HCT116 (cell line): ENCODE data around the gene FAXDC2. TPM values are rescaled to one million over a fixed set of nuclear protein-coding genes. Genes with fewer than 3 reads are reported as not detected.

Experiments used
- ATAC-seq: fragments of 200-7000 bp; cut with Tn5 transposase; 2 replicates; pipeline ENCODE4 v1.9.1; 2020; ENCODE audit warnings: mild to moderate bottlenecking, moderate library complexity
- BruUV-seq: library from RNA; stranded (reverse); fragments of 400-500 nt; replicated peaks from 2 replicates; lab custom pipeline; 2021; lab: Mats Ljungman, UMichigan
- CTCF ChIA-PET: fragments of 300-600 bp; sonication (Branson Sonifier 250); formaldehyde crosslinking; loops from one replicate; lab custom pipeline; 2021; ENCODE audit warnings: antibody characterized with exemption; lab: Charles Lee
- POLR2A ChIA-PET: fragments of 300-600, 350-600 bp; sonication (Branson Sonifier 250); formaldehyde crosslinking; loops from one replicate; lab custom pipeline; 2021; ENCODE audit warnings: antibody characterized with exemption; lab: Charles Lee
- RAD21 ChIA-PET, 2 experiments: fragments of 300-600 bp; sonication (Branson Sonifier 250); formaldehyde crosslinking; loops; one replicate each; lab custom pipeline; 2023; ENCODE audit warnings: low total read pairs in 2 of 2; ENCODE audit not compliant: uncharacterized antibody in 2 of 2, unreplicated experiment in 2 of 2, low non-redundant PET in 1 of 2; lab: Charles Lee
- DNase-seq: peaks from one replicate; pipeline ENCODE4 v3.0.0-alpha.2; 2010; ENCODE audit warnings: low read depth, low spot score
- H2AFZ ChIP-seq: fragments of 200-600 bp; shearing (Covaris generic), sonication (generic); 2 replicates; pipeline ENCODE4 v1.6.1; 2017; ENCODE audit warnings: low read depth, mixed run types, mixed read lengths, antibody characterized with exemption, low read length; ENCODE audit not compliant: poor library complexity, severe bottlenecking
- H3K27ac ChIP-seq: 2 replicates; pipeline ENCODE4 v1.5.1; 2012; ENCODE audit warnings: low read depth, low read length
- H3K27me3 ChIP-seq: fragments of 200-600 bp; sonication (generic); 2 replicates; pipeline ENCODE4 v1.6.1; 2016; ENCODE audit warnings: mixed run types, low read length, mixed read lengths; ENCODE audit not compliant: insufficient read depth
- H3K36me3 ChIP-seq, 2 experiments: fragments of 200-500 bp in 1 of 2; fragments of 200-600 bp in 1 of 2; sonication (Bioruptor generic) in 1 of 2; sonication (generic) in 1 of 2; 2 replicates each; pipeline versions ENCODE4 v1.5.1 to v1.6.1; 2014 to 2016; ENCODE audit warnings: low read length in 2 of 2, inconsistent platforms in 1 of 2, mixed read lengths in 1 of 2, mixed run types in 1 of 2; ENCODE audit not compliant: insufficient read depth in 2 of 2, control insufficient read depth in 1 of 2
- H3K4me1 ChIP-seq, 2 experiments: fragments of 200-600 bp in 1 of 2; sonication (generic) in 1 of 2; 2 replicates each; pipeline versions ENCODE4 v1.5.1 to v1.6.1; 2012 to 2017; ENCODE audit warnings: low read length in 2 of 2, inconsistent platforms in 1 of 2, mild to moderate bottlenecking in 1 of 2, mixed read lengths in 1 of 2, mixed run types in 1 of 2, moderate library complexity in 1 of 2; ENCODE audit not compliant: insufficient read depth in 2 of 2, control insufficient read depth in 1 of 2
- H3K4me2 ChIP-seq: fragments of 200-600 bp; sonication (generic); 2 replicates; pipeline ENCODE4 v1.6.1; 2017; ENCODE audit warnings: mixed run types, low read length, mixed read lengths
- H3K4me3 ChIP-seq, 2 experiments: fragments of 200-600 bp in 1 of 2; sonication (generic) in 1 of 2; replicated peaks in 1 of 2; 2 replicates each; pipeline ENCODE4 v1.5.1; 2011 to 2016; ENCODE audit warnings: low read length in 2 of 2, control low read depth in 1 of 2, low read depth in 1 of 2, mild to moderate bottlenecking in 1 of 2, mixed read lengths in 1 of 2, mixed run types in 1 of 2
- H3K79me2 ChIP-seq: fragments of 200-600 bp; sonication (generic); 2 replicates; pipeline ENCODE4 v1.6.1; 2017; ENCODE audit warnings: mild to moderate bottlenecking, mixed run types, low read length, moderate library complexity, mixed read lengths; ENCODE audit not compliant: insufficient read depth
- H3K9ac ChIP-seq: fragments of 200-600 bp; sonication (generic); 2 replicates; pipeline ENCODE4 v1.6.1; 2016; ENCODE audit warnings: low read length, mixed read lengths
- H3K9me2 ChIP-seq: fragments of 200-600 bp; sonication (generic), shearing (Covaris generic); 2 replicates; pipeline ENCODE4 v1.6.1; 2017; ENCODE audit warnings: mixed run types, mild to moderate bottlenecking, moderate library complexity; ENCODE audit not compliant: insufficient read depth
- H3K9me3 ChIP-seq, 2 experiments: fragments of 200-500 bp in 1 of 2; fragments of 200-600 bp in 1 of 2; sonication (Bioruptor generic) in 1 of 2; sonication (generic) in 1 of 2; 2 replicates each; pipeline ENCODE4 v1.6.1; 2014 to 2017; ENCODE audit warnings: low read length in 2 of 2, mixed read lengths in 2 of 2, inconsistent platforms in 1 of 2, low read depth in 1 of 2, mild to moderate bottlenecking in 1 of 2, mixed run types in 1 of 2, moderate library complexity in 1 of 2; ENCODE audit not compliant: control insufficient read depth in 1 of 2, insufficient read depth in 1 of 2
- H4K20me1 ChIP-seq: fragments of 200-600 bp; sonication (generic), shearing (Covaris generic); 2 replicates; pipeline ENCODE4 v1.6.1; 2017; ENCODE audit warnings: mixed run types, mild to moderate bottlenecking, moderate library complexity; ENCODE audit not compliant: insufficient read depth
- ATF3 ChIP-seq: IDR thresholded peaks from 2 replicates; pipeline ENCODE4 v1.6.1; 2012
- CBX3 ChIP-seq: IDR thresholded peaks from 2 replicates; pipeline ENCODE4 v1.6.1; 2012; ENCODE audit warnings: low read depth
- CEBPB ChIP-seq: IDR thresholded peaks from 2 replicates; pipeline ENCODE4 v1.6.1; 2012; ENCODE audit warnings: low read depth
- CTCF ChIP-seq, 3 experiments: fragments of 200-600 bp in 1 of 3; sonication (generic) in 1 of 3; IDR thresholded peaks in 2 of 3; conservative IDR thresholded peaks in 1 of 3; 2 replicates each; pipeline ENCODE4 v1.5.1; 2012 to 2017; ENCODE audit warnings: low read depth in 2 of 3, low read length in 2 of 3, antibody characterized with exemption in 1 of 3, borderline replicate concordance in 1 of 3, control low read depth in 1 of 3, mild to moderate bottlenecking in 1 of 3, mixed read lengths in 1 of 3, mixed run types in 1 of 3, moderate library complexity in 1 of 3; ENCODE audit not compliant: insufficient read depth in 1 of 3
- EGR1 ChIP-seq: IDR thresholded peaks from 2 replicates; pipeline ENCODE4 v1.6.1; 2012; ENCODE audit warnings: low read depth
- EZH2 ChIP-seq: fragments of 200-600 bp; sonication (generic); IDR thresholded peaks from 2 replicates; pipeline ENCODE4 v1.6.1; 2017; ENCODE audit warnings: antibody characterized with exemption, mixed run types
- JUND ChIP-seq: IDR thresholded peaks from 2 replicates; pipeline ENCODE4 v1.6.1; 2012
- POLR2A ChIP-seq: IDR thresholded peaks from 2 replicates; pipeline ENCODE4 v1.7.0; 2011; ENCODE audit warnings: borderline replicate concordance; ENCODE audit not compliant: insufficient read depth, insufficient read length; ENCODE audit errors: extremely low read depth
- POLR2AphosphoS5 ChIP-seq: IDR thresholded peaks from 2 replicates; pipeline ENCODE4 v1.6.1; 2011; ENCODE audit warnings: mild to moderate bottlenecking, low read depth, low read length, moderate library complexity
- RAD21 ChIP-seq: IDR thresholded peaks from 2 replicates; pipeline ENCODE4 v1.6.1; 2012; ENCODE audit warnings: low read depth, mild to moderate bottlenecking
- REST ChIP-seq: IDR thresholded peaks from 2 replicates; pipeline ENCODE4 v1.6.1; 2012; ENCODE audit warnings: low read depth
- SIN3A ChIP-seq: IDR thresholded peaks from 2 replicates; pipeline ENCODE4 v1.6.1; 2012; ENCODE audit warnings: low read depth
- SP1 ChIP-seq: IDR thresholded peaks from 2 replicates; pipeline ENCODE4 v1.6.1; 2012; ENCODE audit warnings: low read depth
- YY1 ChIP-seq: IDR thresholded peaks from 2 replicates; pipeline ENCODE4 v1.6.1; 2011; ENCODE audit warnings: low read length, low read depth, moderate library complexity, mild to moderate bottlenecking; ENCODE audit not compliant: insufficient replicate concordance; ENCODE audit errors: extremely low read depth
- ZFX ChIP-seq: fragments of 450-650 bp; IDR thresholded peaks from 2 replicates; pipeline ENCODE4 v1.6.1; 2017
- intact Hi-C: fragments of 100-400 bp; cut with micrococcal nuclease; formaldehyde crosslinking; loops from 2 replicates; pipeline ENCODE4 v1.10.0; 2022
- total RNA-seq: library from RNA; stranded (reverse); gene quantifications from one replicate; pipeline ENCODE4 v1.2.1, GENCODE V29; 2021; ENCODE audit not compliant: unreplicated experiment
- TF ChIP-seq, protein P1 (sequence below): IDR thresholded peaks from 2 replicates; pipeline ENCODE4 v1.6.1; 2011; ENCODE audit warnings: mild to moderate bottlenecking, low read length, moderate library complexity; ENCODE audit not compliant: insufficient replicate concordance; ENCODE audit errors: extremely low read depth

Gene FAXDC2
- total RNA-seq, 1 experiment from 2014 or later = 0.22 TPM

GRCh38 chr5:154899151-154899816 is 48.9 kb upstream of the FAXDC2 start:
- Histone ChIP-seq H3K79me2 (no peaks in the 10 kb centered on the region), H3K4me1 (no peaks in the 10 kb centered on the region), H3K4me2 (no peak overlapping the region), H3K9me3 (no peaks in the 10 kb centered on the region), H3K36me3 (peaks cover 66 to 81% of the 10 kb centered on the region in 2 experiments), H3K9me2 (no peaks in the 10 kb centered on the region), H3K27me3 (no peaks in the 10 kb centered on the region), H2AFZ (no peak overlapping the region), H3K9ac (no peak overlapping the region), H3K27ac (no peak overlapping the region), H4K20me1 (no peaks in the 10 kb centered on the region), H3K4me3 (no peak overlapping the region)
- ATAC-seq = no peak
- DNase-seq = no peak
- ChIA-PET POLR2A (no interaction called here), CTCF (no interaction called here), RAD21 (no interaction called here)
- intact Hi-C loops = no loop called here
- BruUV-seq = no TSS peak
- TF ChIP-seq CEBPB (no peak), REST (no peak), RAD21 (no peak), JUND (no peak), ATF3 (no peak), YY1 (no peak), POLR2A (no peak), POLR2AphosphoS5 (no peak), SP1 (no peak), EGR1 (no peak), SIN3A (no peak), CBX3 (no peak), EZH2 (no peak), ZFX (no peak), CTCF (IDR thresholded peaks at IDR 0.05 in 2 of 3, conservative IDR thresholded peaks at IDR 0.05 in 1 of 3; ENCODE audit: borderline replicate concordance in 1 of 3, insufficient read depth in 1 of 3, low read depth in 2 of 3, low read length in 2 of 3) (no peak)
- TF ChIP-seq, protein P1, sequence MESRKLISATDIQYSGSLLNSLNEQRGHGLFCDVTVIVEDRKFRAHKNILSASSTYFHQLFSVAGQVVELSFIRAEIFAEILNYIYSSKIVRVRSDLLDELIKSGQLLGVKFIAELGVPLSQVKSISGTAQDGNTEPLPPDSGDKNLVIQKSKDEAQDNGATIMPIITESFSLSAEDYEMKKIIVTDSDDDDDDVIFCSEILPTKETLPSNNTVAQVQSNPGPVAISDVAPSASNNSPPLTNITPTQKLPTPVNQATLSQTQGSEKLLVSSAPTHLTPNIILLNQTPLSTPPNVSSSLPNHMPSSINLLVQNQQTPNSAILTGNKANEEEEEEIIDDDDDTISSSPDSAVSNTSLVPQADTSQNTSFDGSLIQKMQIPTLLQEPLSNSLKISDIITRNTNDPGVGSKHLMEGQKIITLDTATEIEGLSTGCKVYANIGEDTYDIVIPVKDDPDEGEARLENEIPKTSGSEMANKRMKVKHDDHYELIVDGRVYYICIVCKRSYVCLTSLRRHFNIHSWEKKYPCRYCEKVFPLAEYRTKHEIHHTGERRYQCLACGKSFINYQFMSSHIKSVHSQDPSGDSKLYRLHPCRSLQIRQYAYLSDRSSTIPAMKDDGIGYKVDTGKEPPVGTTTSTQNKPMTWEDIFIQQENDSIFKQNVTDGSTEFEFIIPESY = no peak
